K562 (cell line): ENCODE data around the gene C9orf50. TPM values are rescaled to one million over a fixed set of nuclear protein-coding genes. Genes with fewer than 3 reads are reported as not detected.

Source experiments
- ATAC-seq: fragments of 200-7000 bp; cut with Tn5 transposase; 3 replicates; pipeline ENCODE4 v1.9.1; 2020; ENCODE audit warnings: moderate library complexity
- BruUV-seq: library from RNA; stranded (reverse); fragments of 400-500 nt; replicated peaks from 2 replicates; lab custom pipeline; 2021; lab: Mats Ljungman, UMichigan
- CTCF ChIA-PET: fragments of 300-600 bp; formaldehyde crosslinking; extraction: SDS; loops from one replicate; lab custom pipeline; 2021; ENCODE audit warnings: low intra/inter-chr PET ratio; lab: Yijun Ruan, JAX
- POLR2A ChIA-PET: fragments of 300-600, 350-650 bp; sonication (Branson Sonifier 250); formaldehyde crosslinking; extraction: SDS; loops from one replicate; lab custom pipeline; 2021; ENCODE audit warnings: antibody characterized with exemption, inconsistent platforms; lab: Yijun Ruan, JAX
- DNase-seq, 4 experiments: peaks; one replicate each; pipeline versions ENCODE4 v3.0.0 to v3.0.0-alpha.2; 2011 to 2018; ENCODE audit warnings: low spot score in 3 of 4, mixed read lengths in 3 of 4; ENCODE audit errors: extremely low read depth in 1 of 4
- FAIRE-seq: peaks from 2 replicates; lab custom pipeline; 2011; peaks lifted over from hg19 to GRCh38; lab: Jason Lieb, UNC
- H2AFZ ChIP-seq: 2 replicates; pipeline ENCODE4 v1.6.0; 2011; ENCODE audit warnings: low read depth, low read length, control low read depth, inconsistent platforms
- H3K27ac ChIP-seq: fragments of 200-600 bp; 3 replicates; pipeline ENCODE4 v1.8.0; 2011; ENCODE audit warnings: low read depth, mild to moderate bottlenecking, control low read depth, inconsistent platforms, low read length, moderate library complexity, mixed read lengths; ENCODE audit errors: extremely low read depth
- H3K27me3 ChIP-seq, 2 experiments: fragments of 300-600 bp in 1 of 2; 2 replicates in 1 of 2; 3 replicates in 1 of 2; pipeline versions ENCODE4 v1.6.0 to v1.8.0; 2011; ENCODE audit warnings: inconsistent platforms in 2 of 2, low read length in 2 of 2, mild to moderate bottlenecking in 1 of 2, mixed read lengths in 1 of 2, moderate library complexity in 1 of 2; ENCODE audit not compliant: control insufficient read depth in 2 of 2, insufficient read depth in 2 of 2
- H3K36me3 ChIP-seq: fragments of 300-600 bp; 3 replicates; pipeline ENCODE4 v1.8.0; 2011; ENCODE audit warnings: mild to moderate bottlenecking, low read length, inconsistent platforms; ENCODE audit not compliant: control insufficient read depth, insufficient read depth
- H3K4me1 ChIP-seq, 2 experiments: fragments of 200-600 bp in 1 of 2; replicated peaks in 1 of 2; 2 replicates in 1 of 2; 3 replicates in 1 of 2; pipeline versions ENCODE4 v1.5.1 to v1.8.0; 2011; ENCODE audit warnings: inconsistent platforms in 2 of 2, low read length in 2 of 2, mild to moderate bottlenecking in 1 of 2, mixed read lengths in 1 of 2, moderate library complexity in 1 of 2; ENCODE audit not compliant: control insufficient read depth in 2 of 2, insufficient read depth in 2 of 2
- H3K4me2 ChIP-seq: 2 replicates; pipeline ENCODE4 v1.6.1; 2011; ENCODE audit warnings: low read length, control low read depth, inconsistent platforms, mixed read lengths; ENCODE audit not compliant: insufficient read depth
- H3K4me3 ChIP-seq: fragments of 200-600 bp; sonication (generic), shearing (Covaris generic); 2 replicates; pipeline ENCODE4 v1.5.1; 2016; ENCODE audit warnings: control low read depth, inconsistent platforms
- H3K79me2 ChIP-seq: fragments of 200-600 bp; 3 replicates; pipeline ENCODE4 v1.8.0; 2011; ENCODE audit warnings: low read length, inconsistent platforms; ENCODE audit not compliant: control insufficient read depth, insufficient read depth
- H3K9ac ChIP-seq, 2 experiments: 2 replicates each; pipeline versions ENCODE4 v1.6.0 to v1.6.1; 2011; ENCODE audit warnings: low read depth in 2 of 2, low read length in 2 of 2, control low read depth in 1 of 2, inconsistent platforms in 1 of 2, mild to moderate bottlenecking in 1 of 2, mixed read lengths in 1 of 2; ENCODE audit not compliant: insufficient read depth in 1 of 2
- H3K9me1 ChIP-seq: one replicate; pipeline ENCODE4 v1.6.0; 2011; ENCODE audit warnings: inconsistent platforms, mild to moderate bottlenecking, low read length, moderate library complexity; ENCODE audit not compliant: control insufficient read depth, insufficient read depth
- H3K9me3 ChIP-seq: replicated peaks from 2 replicates; pipeline ENCODE4 v1.5.1; 2011; ENCODE audit warnings: low read depth, low read length, inconsistent platforms; ENCODE audit not compliant: control insufficient read depth, insufficient read depth
- H4K20me1 ChIP-seq: replicated peaks from 2 replicates; pipeline ENCODE4 v1.6.1; 2011; ENCODE audit warnings: low read length, inconsistent platforms, mixed read lengths; ENCODE audit not compliant: control insufficient read depth, insufficient read depth
- ARID4B ChIP-seq: sonication (generic); formaldehyde crosslinking; IDR thresholded peaks from 2 replicates; pipeline ENCODE4 v1.8.0; 2022; ENCODE audit warnings: mild to moderate bottlenecking, missing genetic modification reagents
- FOSL1 ChIP-seq: fragments of 200-800 bp; sonication (Bioruptor generic); conservative IDR thresholded peaks from 2 replicates; pipeline ENCODE4 v1.6.1; 2016; ENCODE audit warnings: missing genetic modification characterization, missing compliant biosample characterization
- LARP7 ChIP-seq: fragments of 450-650 bp; IDR thresholded peaks from 2 replicates; pipeline ENCODE4 v1.6.1; 2016
- PKNOX1 ChIP-seq: fragments of 450-650 bp; IDR thresholded peaks from 2 replicates; pipeline ENCODE4 v1.6.1; 2016
- PTRF ChIP-seq: fragments of 450-650 bp; IDR thresholded peaks from 2 replicates; pipeline ENCODE4 v1.6.1; 2016; ENCODE audit warnings: mild to moderate bottlenecking, missing genetic modification characterization, missing compliant biosample characterization
- SPI1 ChIP-seq: IDR thresholded peaks from 2 replicates; pipeline ENCODE4 v1.6.1; 2011; ENCODE audit warnings: low read depth, low read length, control low read depth, borderline replicate concordance
- SRF ChIP-seq, 2 experiments: fragments of 250-450, 450-650 bp in 1 of 2; sonication (Bioruptor Pico) in 1 of 2; sonication (generic) in 1 of 2; formaldehyde crosslinking; IDR thresholded peaks; 2 replicates each; pipeline versions ENCODE4 v1.5.0 to v1.5.1; 2020 to 2022; ENCODE audit warnings: mild to moderate bottlenecking in 1 of 2, missing genetic modification reagents in 1 of 2
- U2AF1 ChIP-seq: fragments of 200-400 bp; formaldehyde crosslinking; optimal IDR thresholded peaks from 2 replicates; pipeline ENCODE3; 2017; ENCODE audit warnings: mild to moderate bottlenecking, low read depth, low read length, moderate library complexity
- ZNF217 ChIP-seq: sonication (generic); formaldehyde crosslinking; IDR thresholded peaks from 2 replicates; pipeline ENCODE4 v1.8.0; 2022; ENCODE audit warnings: mild to moderate bottlenecking, missing genetic modification reagents
- ZNF354B ChIP-seq: fragments of 250-450 bp; sonication (Bioruptor Pico); IDR thresholded peaks from 2 replicates; pipeline ENCODE4 v1.4.0; 2020
- WGBS: fragments of 100-300 bp; shearing (Covaris generic); methylation state at CpG from one replicate; pipeline ENCODE4 v1.1.6; 2016; ENCODE audit warnings: low coverage, mixed read lengths; ENCODE audit not compliant: insufficient coverage; ENCODE audit errors: missing lambda C conversion rate; 5-methylcytosine and 5-hydroxymethylcytosine counted together
- in situ Hi-C: fragments of 300-500 bp; cut with MboI; formaldehyde crosslinking; loops from 4 replicates; pipeline ENCODE4 v1.15.0; 2018; ENCODE audit warnings: inconsistent platforms, mixed read lengths
- intact Hi-C: fragments of 100-400 bp; cut with micrococcal nuclease; formaldehyde crosslinking; loops from 2 replicates; pipeline ENCODE4 v1.14.2; 2022
- polyA plus RNA-seq, 8 experiments: library from polyadenylated mRNA; depleted of rRNA in 4 of 8; stranded (reverse) in 5 of 8; unstranded in 3 of 8; fragments of >200 nt; fragmentation: Nextera tagmentation in 2 of 8; fragmentation: Illumina TruSeq in 1 of 8; extraction: Ambion mirVana in 2 of 8; extraction: Trizol in 1 of 8; gene quantifications; 2 replicates each; pipeline versions ENCODE4 v1.2.1 to v1.2.3, GENCODE V29; 2011 to 2014; ENCODE audit warnings: inconsistent platforms in 1 of 8, missing spikeins in 1 of 8
- total RNA-seq, 7 experiments: library from RNA; depleted of rRNA in 6 of 7; stranded (reverse); fragments of >200 nt in 6 of 7; fragmentation: Illumina TruSeq in 2 of 7; extraction: Trizol in 2 of 7; gene quantifications; 2 replicates each; pipeline versions ENCODE4 v1.2.1 to v1.2.3, GENCODE V29; 2011 to 2021; ENCODE audit warnings: low replicate concordance in 1 of 7

C9orf50 gene
- total and polyA plus RNA-seq, 9 of the 15 experiments (the other 6 are each of a cell fraction or from before 2014, with no cell fraction given), result not detected

- WGBS, result 31% methylated on average over 11 of the region's 12 CpGs
- no TSS peak for BruUV-seq
- H3K9ac ChIP-seq, result peak overlapping the region; percentile 87 to 88
- no peak overlapping the region for H2AFZ ChIP-seq
- ATAC-seq (no peak), FAIRE-seq (peak; percentile 42), DNase-seq (no peak)
- H3K4me3 ChIP-seq, result peak overlapping the region; percentile 67
- intact Hi-C loops (no loop called here), in situ Hi-C loops (no loop called here)
- H3K79me2 ChIP-seq, result peaks cover 68% of the 10 kb centered on the region
- H3K36me3 ChIP-seq, result peaks cover 55% of the 10 kb centered on the region
- H3K4me1 ChIP-seq, result peaks cover 36 to 53% of the 10 kb centered on the region in 2 experiments
- peak overlapping the region; percentile 94 for H3K4me2 ChIP-seq
- no peaks in the 10 kb centered on the region for H3K9me3 ChIP-seq
- no peaks in the 10 kb centered on the region for H3K9me1 ChIP-seq
- H3K27me3 ChIP-seq, result no peaks in the 10 kb centered on the region
- POLR2A ChIA-PET, result interaction anchor here (0.5 to 2.4 kb wide), 10 partner anchors 9 to 846 kb away, joined by 3 to 11 read pairs (median 4); no protein-coding TSS in a partner anchor
- peak overlapping the region; percentile 87; the same call in 2 of the 3 replicates for H3K27ac ChIP-seq
- TF ChIP-seq U2AF1 (no peak), ZNF354B (CRISPR knock-in tag) (no peak), PKNOX1 (no peak), LARP7 (no peak), ZNF217 (CRISPR knock-in tag) (no peak), SRF (CRISPR knock-in tag; IDR thresholded peaks at IDR 0.05) (peak in 1 of 2 experiments; percentile 30; a peak in 1 of 4 replicates), FOSL1 (tag) (no peak), SPI1 (peak; percentile 79), PTRF (tag) (no peak), ARID4B (CRISPR knock-in tag) (0 out of 2 replicates have a peak, but pooled peaks have one; percentile 30)
- TF ChIP-seq, all 486 proteins: peak for 3
- peaks cover 54% of the 10 kb centered on the region for H4K20me1 ChIP-seq
- CTCF ChIA-PET, result no interaction called here
Observed at GRCh38 chr9:129627556-129628440, 6.9 kb upstream of the C9orf50 start.
